Central memory CD8-positive, alpha-beta T cell (primary cell): ENCODE results near the gene TRIM25.

Experiments used
- ATAC-seq: fragments of 150-1000 bp; cut with Tn5 transposase; replicated peaks from 2 replicates; pipeline ENCODE4 v1.10.0; 2022; ENCODE audit warnings: mild to moderate bottlenecking, moderate FRiP score, moderate number of reproducible peaks; ENCODE audit not compliant: poor library complexity, severe bottlenecking; ENCODE audit errors: extremely low read depth
- DNase-seq, 2 donors: peaks; one replicate each; pipeline ENCODE4 v3.0.0; 2021; ENCODE audit warnings: low spot score in 2 of 2
- H3K27ac Mint-ChIP-seq: one replicate; pipeline ENCODE4 v1.8.0; 2022; ENCODE audit warnings: low read depth, mild to moderate bottlenecking, moderate library complexity, mixed read lengths
- H3K27me3 Mint-ChIP-seq: one replicate; pipeline ENCODE4 v1.8.0; 2022; ENCODE audit warnings: mixed read lengths
- H3K36me3 Mint-ChIP-seq: one replicate; pipeline ENCODE4 v1.8.0; 2022; ENCODE audit warnings: mild to moderate bottlenecking, moderate library complexity, mixed read lengths; ENCODE audit not compliant: insufficient read depth
- H3K4me1 Mint-ChIP-seq: one replicate; pipeline ENCODE4 v1.8.0; 2022; ENCODE audit warnings: mixed read lengths
- H3K4me3 Mint-ChIP-seq: one replicate; pipeline ENCODE4 v1.8.0; 2022; ENCODE audit warnings: mild to moderate bottlenecking, moderate library complexity, mixed read lengths
- H3K9me3 Mint-ChIP-seq: one replicate; pipeline ENCODE4 v1.8.0; 2022; ENCODE audit warnings: mixed read lengths

TRIM25 gene

GRCh38 chr17:56886288-56886731 lies 27.5 kb downstream of the TRIM25 start:
- no peaks in the 10 kb centered on the region for H3K9me3 Mint-ChIP-seq

GRCh38 chr17:56885312-56885657 lies 28.6 kb downstream of the TRIM25 start:
- Mint-ChIP-seq H3K27ac (no peak overlapping the region), H3K4me3 (no peak overlapping the region), H3K9me3 (no peaks in the 10 kb centered on the region), H3K27me3 (no peaks in the 10 kb centered on the region), H3K36me3 (peaks cover 6% of the 10 kb centered on the region), H3K4me1 (peaks cover 5% of the 10 kb centered on the region)
- DNase-seq (no peak), ATAC-seq (no peak)

More at GRCh38 chr17:56886288-56886731, 27.5 kb downstream of the TRIM25 start:
- H3K27me3 Mint-ChIP-seq: no peaks in the 10 kb centered on the region
- peaks cover 5% of the 10 kb centered on the region for H3K4me1 Mint-ChIP-seq
- peak overlapping the region; percentile 32 for H3K27ac Mint-ChIP-seq
- ATAC-seq (no peak), DNase-seq (no peak)
- peaks cover 7% of the 10 kb centered on the region for H3K36me3 Mint-ChIP-seq
- H3K4me3 Mint-ChIP-seq: no peak overlapping the region

- ATAC-seq: no peak
- H3K4me1 Mint-ChIP-seq: peaks cover 5% of the 10 kb centered on the region
- no peak overlapping the region for H3K4me3 Mint-ChIP-seq
- H3K27ac Mint-ChIP-seq: peak overlapping the region; percentile 69
- H3K27me3 Mint-ChIP-seq: no peaks in the 10 kb centered on the region
- no peaks in the 10 kb centered on the region for H3K9me3 Mint-ChIP-seq
- no peak for DNase-seq
- H3K36me3 Mint-ChIP-seq: peaks cover 4% of the 10 kb centered on the region
Observed at GRCh38 chr17:56884483-56885311, 29.2 kb downstream of the TRIM25 start.

DNA sequence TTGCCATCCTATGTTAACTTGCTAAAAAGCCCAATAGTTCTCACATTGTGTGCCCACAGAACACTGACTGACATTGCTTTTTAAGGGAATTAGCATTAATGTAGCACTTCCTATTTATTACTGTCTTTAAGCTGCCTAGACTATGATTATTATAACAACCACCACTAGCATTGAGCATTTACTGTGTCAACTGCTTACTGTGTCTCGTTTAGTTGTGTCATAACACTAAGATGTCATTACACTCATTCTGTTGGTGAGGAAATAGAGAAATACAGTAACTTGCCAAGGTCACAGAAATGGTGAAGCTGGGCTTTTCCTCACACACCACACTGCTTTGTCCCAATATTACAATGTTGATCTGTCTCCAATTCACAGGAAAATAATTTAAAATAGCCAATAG lies 30.2 kb downstream of the TRIM25 start:
- H3K9me3 Mint-ChIP-seq: no peaks in the 10 kb centered on the region
- H3K27ac Mint-ChIP-seq: peak overlapping the region; percentile 69
- DNase-seq: no peak
- H3K36me3 Mint-ChIP-seq: peaks cover 4% of the 10 kb centered on the region
- ATAC-seq: no peak
- no peaks in the 10 kb centered on the region for H3K27me3 Mint-ChIP-seq
- no peak overlapping the region for H3K4me3 Mint-ChIP-seq
- H3K4me1 Mint-ChIP-seq: peaks cover 5% of the 10 kb centered on the region

DNA sequence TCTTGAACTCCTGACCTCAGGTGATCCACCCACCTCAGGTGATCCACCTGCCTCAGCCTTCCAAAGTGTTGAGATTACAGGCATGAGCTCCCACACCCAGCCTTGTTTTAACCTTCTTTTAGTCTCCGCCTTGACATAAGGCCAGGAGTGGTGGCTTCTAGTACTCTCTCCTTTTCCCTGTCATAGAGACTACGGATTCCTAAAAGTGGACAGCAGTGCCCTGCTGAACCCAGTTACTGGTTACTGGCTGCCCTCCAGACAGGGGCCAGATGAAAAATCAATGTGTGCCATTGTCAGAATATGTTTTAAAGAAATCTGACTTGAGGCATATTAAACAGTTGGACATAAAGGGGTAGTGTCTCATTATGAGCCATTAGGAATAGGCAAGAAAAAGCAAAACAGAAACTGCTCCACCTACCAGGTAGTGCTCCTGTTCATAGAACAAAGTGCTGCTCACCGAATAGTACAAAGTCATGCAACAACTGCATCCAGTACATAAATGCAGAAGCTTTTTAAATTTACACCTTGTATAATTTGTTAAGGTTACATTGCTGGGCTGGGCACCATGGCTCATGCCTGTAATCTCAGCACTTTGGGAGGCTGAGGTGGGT lies 32.1 kb downstream of the TRIM25 start:
- peaks cover 2% of the 10 kb centered on the region for H3K36me3 Mint-ChIP-seq
- no peak overlapping the region for H3K27ac Mint-ChIP-seq
- peaks cover 5% of the 10 kb centered on the region for H3K4me1 Mint-ChIP-seq
- DNase-seq (no peak), ATAC-seq (no peak)
- H3K27me3 Mint-ChIP-seq: no peaks in the 10 kb centered on the region
- H3K9me3 Mint-ChIP-seq: no peaks in the 10 kb centered on the region
- no peak overlapping the region for H3K4me3 Mint-ChIP-seq

GRCh38 chr17:56880571-56880970 lies 33.3 kb downstream of the TRIM25 start:
- ATAC-seq (no peak), DNase-seq (no peak)
- Mint-ChIP-seq H3K27ac (no peak overlapping the region), H3K4me3 (no peak overlapping the region), H3K36me3 (no peaks in the 10 kb centered on the region), H3K9me3 (no peaks in the 10 kb centered on the region), H3K4me1 (no peaks in the 10 kb centered on the region), H3K27me3 (no peaks in the 10 kb centered on the region)

GRCh38 chr17:56880133-56880532 lies 33.7 kb downstream of the TRIM25 start:
- H3K4me1 Mint-ChIP-seq: no peaks in the 10 kb centered on the region
- H3K4me3 Mint-ChIP-seq: no peak overlapping the region
- H3K9me3 Mint-ChIP-seq: no peaks in the 10 kb centered on the region
- no peak for DNase-seq
- H3K27me3 Mint-ChIP-seq: no peaks in the 10 kb centered on the region
- no peak overlapping the region for H3K27ac Mint-ChIP-seq
- ATAC-seq: no peak
- no peaks in the 10 kb centered on the region for H3K36me3 Mint-ChIP-seq

DNA sequence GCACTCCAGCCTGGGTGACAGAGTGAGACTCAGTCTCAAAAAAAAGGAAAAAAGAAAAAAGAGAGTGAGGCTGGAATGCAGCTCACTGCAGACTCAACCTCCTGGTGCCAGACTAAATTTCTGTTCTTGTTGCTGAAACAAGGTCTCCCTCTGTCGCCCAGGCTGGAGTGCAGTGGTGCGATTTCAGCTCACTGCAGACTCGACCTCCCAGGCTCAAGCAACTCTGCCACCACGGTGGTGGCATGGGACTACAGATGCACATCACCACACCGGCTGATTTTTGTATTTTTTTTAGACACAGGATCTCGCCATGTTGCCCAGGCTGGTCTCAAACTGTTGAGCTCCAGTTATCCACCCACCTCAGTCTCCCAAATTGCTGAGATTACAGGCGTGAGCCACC lies 34.6 kb downstream of the TRIM25 start:
- no peak for ATAC-seq
- no peak overlapping the region for H3K4me3 Mint-ChIP-seq
- no peak for DNase-seq
- no peaks in the 10 kb centered on the region for H3K36me3 Mint-ChIP-seq
- no peaks in the 10 kb centered on the region for H3K9me3 Mint-ChIP-seq
- no peaks in the 10 kb centered on the region for H3K4me1 Mint-ChIP-seq
- H3K27me3 Mint-ChIP-seq: peaks cover 7% of the 10 kb centered on the region
- H3K27ac Mint-ChIP-seq: no peak overlapping the region

DNA sequence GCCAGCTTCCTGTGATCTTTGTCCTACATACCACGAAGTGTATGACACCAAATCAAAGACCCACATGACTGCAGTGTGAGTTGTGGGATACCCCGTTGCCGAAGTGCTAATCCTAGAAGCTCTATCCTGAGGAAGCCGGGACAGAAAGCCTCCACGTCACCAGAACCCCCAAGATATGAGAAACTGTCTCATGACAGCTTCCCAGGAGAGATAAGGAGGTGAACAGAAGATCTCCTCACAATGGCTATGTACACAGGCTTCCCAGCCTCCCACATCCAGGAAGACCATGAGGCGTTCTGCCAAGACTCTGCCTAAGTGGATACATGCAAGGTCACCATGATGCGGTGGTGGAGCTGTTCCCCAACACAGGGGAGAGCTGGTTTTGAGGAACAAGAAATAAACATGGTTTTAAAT lies 37.1 kb downstream of the TRIM25 start:
- Mint-ChIP-seq H3K4me3 (no peak overlapping the region), H3K36me3 (no peaks in the 10 kb centered on the region), H3K27ac (no peak overlapping the region), H3K27me3 (peaks cover 21% of the 10 kb centered on the region), H3K9me3 (no peaks in the 10 kb centered on the region), H3K4me1 (no peaks in the 10 kb centered on the region)
- ATAC-seq (no peak), DNase-seq (no peak)

DNA sequence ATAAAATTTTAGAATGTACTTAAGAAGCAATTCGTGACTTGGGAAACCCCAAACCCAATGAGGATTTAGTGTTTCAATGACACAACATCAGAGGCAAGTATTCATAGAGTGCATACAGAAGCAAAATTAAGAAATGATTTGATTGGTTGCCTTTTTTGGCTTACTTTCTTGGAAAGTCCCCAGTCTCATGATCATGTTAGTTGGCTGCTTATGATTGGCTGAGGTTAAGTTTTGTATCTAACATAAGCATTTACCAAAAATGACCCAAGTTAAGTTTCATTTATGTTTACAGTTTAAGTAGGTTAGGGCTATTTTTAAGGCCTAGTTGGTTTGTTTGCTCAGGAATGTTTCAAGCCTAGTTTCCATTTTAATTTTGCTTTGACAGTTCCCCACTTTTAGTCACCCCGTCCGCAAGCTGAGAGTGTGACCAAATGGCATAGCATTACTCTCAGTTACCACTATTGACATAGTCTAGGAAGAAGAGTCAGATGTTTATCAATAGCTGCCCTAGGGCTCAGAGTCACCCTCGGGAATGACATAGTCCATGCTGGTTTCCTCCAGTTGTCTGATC lies 43.7 kb downstream of the TRIM25 start:
- H3K4me1 Mint-ChIP-seq: no peaks in the 10 kb centered on the region
- peaks cover 21% of the 10 kb centered on the region for H3K27me3 Mint-ChIP-seq
- H3K4me3 Mint-ChIP-seq: no peak overlapping the region
- no peaks in the 10 kb centered on the region for H3K36me3 Mint-ChIP-seq
- no peaks in the 10 kb centered on the region for H3K9me3 Mint-ChIP-seq
- DNase-seq: no peak
- no peak for ATAC-seq
- no peak overlapping the region for H3K27ac Mint-ChIP-seq

DNA sequence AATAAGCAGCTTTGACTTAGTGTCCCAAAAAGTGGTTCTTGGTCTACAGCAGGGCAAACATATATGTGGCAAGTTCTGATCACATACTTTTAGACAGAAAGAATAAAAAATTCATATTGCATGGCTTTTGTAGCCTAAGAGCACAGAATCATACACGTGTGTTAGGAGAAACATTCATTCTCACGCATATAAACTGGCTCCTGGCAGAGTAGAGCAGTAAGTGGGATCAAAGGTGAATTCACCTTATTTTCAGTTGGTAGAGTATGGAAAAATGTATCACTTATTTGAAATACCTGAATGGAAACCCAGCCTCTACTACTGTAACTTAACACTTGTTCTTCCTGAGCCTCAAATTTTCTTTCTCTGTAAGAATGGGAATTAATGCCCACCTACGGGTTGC lies 45.1 kb downstream of the TRIM25 start:
- Mint-ChIP-seq H3K4me1 (no peaks in the 10 kb centered on the region), H3K36me3 (peaks cover 3% of the 10 kb centered on the region), H3K9me3 (no peaks in the 10 kb centered on the region), H3K4me3 (no peak overlapping the region), H3K27ac (no peak overlapping the region), H3K27me3 (peaks cover 8% of the 10 kb centered on the region)
- no peak for ATAC-seq
- DNase-seq: no peak

DNA sequence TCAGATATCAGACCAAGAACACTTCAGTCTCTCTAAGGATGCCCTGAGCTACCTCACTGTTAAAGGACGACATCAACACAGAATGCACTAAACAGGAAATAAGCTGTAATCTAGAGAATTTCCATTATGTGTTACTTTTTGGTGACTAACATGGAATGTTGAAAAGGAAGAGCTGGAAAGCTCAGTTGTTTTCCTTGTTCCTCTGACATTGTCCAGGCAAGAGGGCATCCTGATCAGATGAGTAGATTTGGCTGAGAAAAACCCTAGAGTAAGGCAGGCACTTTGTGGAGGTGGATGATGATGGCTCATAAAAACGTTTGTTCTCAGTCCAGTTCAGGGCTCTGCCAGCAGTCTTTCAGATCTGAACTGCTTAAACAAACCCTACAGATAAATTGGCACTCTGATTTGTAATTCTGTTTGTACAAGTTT lies 45.9 kb downstream of the TRIM25 start:
- Mint-ChIP-seq H3K4me1 (no peaks in the 10 kb centered on the region), H3K36me3 (peaks cover 6% of the 10 kb centered on the region), H3K4me3 (no peak overlapping the region), H3K9me3 (no peaks in the 10 kb centered on the region), H3K27ac (no peak overlapping the region), H3K27me3 (peaks cover under 1% of the 10 kb centered on the region)
- ATAC-seq (no peak), DNase-seq (no peak)

DNA sequence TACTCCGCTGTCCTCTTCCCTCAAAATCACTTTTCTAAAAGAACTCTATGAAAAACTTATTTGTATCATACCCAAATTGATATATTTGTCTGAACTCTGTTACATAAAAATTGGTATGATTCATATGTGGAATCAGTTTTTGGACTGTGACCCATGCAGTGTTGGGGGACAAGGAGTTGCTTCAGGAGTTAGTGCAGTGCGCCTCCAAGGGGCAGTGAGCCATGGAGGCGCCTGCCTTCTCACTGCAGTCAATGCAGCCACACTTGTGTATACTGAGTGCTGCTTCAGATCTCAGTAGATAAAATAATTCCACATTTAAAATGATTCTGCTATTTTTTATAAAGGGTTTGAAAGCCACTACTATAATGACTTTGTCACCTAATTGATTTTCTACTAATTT lies 47.4 kb downstream of the TRIM25 start:
- no peaks in the 10 kb centered on the region for H3K4me1 Mint-ChIP-seq

More for the DNA sequence above, 47.4 kb downstream of the TRIM25 start:
- no peaks in the 10 kb centered on the region for H3K27me3 Mint-ChIP-seq
- no peak overlapping the region for H3K4me3 Mint-ChIP-seq
- ATAC-seq (no peak), DNase-seq (no peak)
- no peak overlapping the region for H3K27ac Mint-ChIP-seq
- H3K9me3 Mint-ChIP-seq: no peaks in the 10 kb centered on the region
- H3K36me3 Mint-ChIP-seq: peaks cover 16% of the 10 kb centered on the region
